HK-2 (cell line): ENCODE measurements around the gene DHX34.

Experiments
- DNase-seq: peaks from one replicate; pipeline ENCODE4 v3.0.0-alpha.2; 2018; ENCODE audit not compliant: unreplicated experiment

DHX34 gene

GRCh38 chr19:47417746-47418691 lies 68.9 kb downstream of the DHX34 start:
- no peak for DNase-seq

GRCh38 chr19:47418692-47419029 lies 69.5 kb downstream of the DHX34 start:
- DNase-seq, result no peak

GRCh38 chr19:47419030-47419783 lies 70.1 kb downstream of the DHX34 start, which contains the start of gene MEIS3:
Gene MEIS3 (minus strand): TSS chr19:47419527. CDS start chr19:47419081, 446 bp downstream.
- no peak for DNase-seq

- DNase-seq, result no peak
These were observed 70.7 kb downstream of the DHX34 start for GRCh38 chr19:47419789-47420188.

GRCh38 chr19:47421244-47421786 lies 72.2 kb downstream of the DHX34 start:
- no peak for DNase-seq

GRCh38 chr19:47421844-47422395 lies 72.8 kb downstream of the DHX34 start:
- peak; percentile 62 for DNase-seq

GRCh38 chr19:47422417-47423163 lies 73.5 kb downstream of the DHX34 start:
- DNase-seq, result no peak

GRCh38 chr19:47423203-47423882 lies 74.2 kb downstream of the DHX34 start:
- no peak for DNase-seq

- peak; percentile 81 for DNase-seq
These were observed 78.4 kb downstream of the DHX34 start for GRCh38 chr19:47427241-47428176.

- DNase-seq, result peak; percentile 96
These were observed 79.2 kb downstream of the DHX34 start for GRCh38 chr19:47428177-47428894.

GRCh38 chr19:47429140-47429793 lies 80.2 kb downstream of the DHX34 start:
- DNase-seq, result no peak

GRCh38 chr19:47430041-47430802 lies 81.1 kb downstream of the DHX34 start:
- no peak for DNase-seq

- DNase-seq, result no peak
These were observed 83.0 kb downstream of the DHX34 start for GRCh38 chr19:47432091-47432490.
